ENCODE results near the gene ANKK1.

Gene ANKK1

DNA sequence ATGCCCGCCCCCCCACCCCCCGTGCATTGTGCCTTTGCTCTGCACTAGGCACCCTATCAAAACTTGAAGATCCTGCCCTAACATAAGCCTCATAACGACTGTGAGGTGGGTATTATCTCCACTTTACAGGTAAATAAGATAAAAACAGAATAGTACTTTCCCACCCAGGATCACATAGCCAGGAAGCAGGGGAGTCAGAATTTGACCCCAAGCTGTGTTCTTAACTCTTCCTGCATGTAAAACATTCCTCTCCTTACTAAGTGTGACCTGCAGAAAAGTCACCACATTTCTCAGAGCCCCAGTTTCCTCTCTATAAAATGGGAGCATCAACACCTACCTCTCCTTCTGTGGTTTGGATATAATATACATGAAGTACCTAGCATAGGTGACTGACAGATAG is 18.2 kb upstream of the ANKK1 start:
- DNase-seq (ENCODE audit: low read depth) = no peak
- TF ChIP-seq CTCF (IDR thresholded peaks at IDR 0.05; ENCODE audit: insufficient read depth, low read depth, low read length, missing control alignments) = no peak
- no peak overlapping the region for H3K4me3 ChIP-seq (ENCODE audit: low read length)

DNA sequence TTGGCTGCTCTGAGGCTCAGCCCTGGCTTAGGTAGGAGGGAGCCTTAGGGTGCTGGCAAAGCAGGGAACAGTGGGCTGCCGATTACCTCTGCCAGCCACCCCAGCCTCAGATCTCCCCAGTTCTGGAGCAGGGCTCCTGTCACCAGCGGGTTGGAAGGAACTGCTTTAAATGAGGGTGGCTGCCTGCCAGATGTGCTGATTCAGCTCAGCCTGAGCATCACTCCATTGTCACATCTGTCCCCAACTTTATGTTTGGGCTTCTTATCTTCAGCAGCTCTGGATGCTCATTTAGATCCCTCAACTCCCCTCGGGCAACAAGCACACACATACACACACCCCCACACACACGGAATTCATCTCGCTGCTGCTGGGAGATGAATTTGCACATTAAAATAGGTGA is 16.9 kb upstream of the ANKK1 start:
- no peak overlapping the region for H3K4me3 ChIP-seq (ENCODE audit: low read length)
- TF ChIP-seq CTCF (IDR thresholded peaks at IDR 0.05; ENCODE audit: insufficient read depth, low read depth, low read length, missing control alignments) = no peak
- no peak for DNase-seq (ENCODE audit: low read depth)

DNA sequence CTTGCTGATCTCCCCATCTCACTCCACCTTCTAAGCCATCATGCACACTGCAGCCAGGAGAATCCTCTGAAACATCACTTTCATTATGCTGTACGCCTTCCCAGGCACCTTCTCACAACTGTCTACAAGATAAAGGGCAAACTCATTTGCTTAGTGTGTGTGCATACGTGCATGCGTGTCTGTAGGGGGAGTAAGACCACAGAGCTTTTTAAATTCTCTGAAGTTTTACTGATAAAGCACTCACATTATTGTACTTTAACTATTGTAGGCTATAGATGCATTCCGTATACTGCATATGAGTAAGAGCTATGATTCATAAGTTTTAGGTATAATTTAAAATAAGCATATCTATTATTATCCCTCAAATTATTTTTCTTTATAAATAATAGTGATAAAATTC is 15.3 kb upstream of the ANKK1 start:
- TF ChIP-seq CTCF (IDR thresholded peaks at IDR 0.05; ENCODE audit: insufficient read depth, low read depth, low read length, missing control alignments) = no peak
- DNase-seq (ENCODE audit: low read depth) = no peak
- H3K4me3 ChIP-seq (ENCODE audit: low read length) = no peak overlapping the region

GRCh38 chr11:113373306-113373705 is 14.3 kb upstream of the ANKK1 start:
- no peak overlapping the region for H3K4me3 ChIP-seq (ENCODE audit: low read length)
- TF ChIP-seq CTCF (IDR thresholded peaks at IDR 0.05; ENCODE audit: insufficient read depth, low read depth, low read length, missing control alignments) = no peak
- peak; percentile 91 for DNase-seq (ENCODE audit: low read depth)

- no peak overlapping the region for H3K4me3 ChIP-seq (ENCODE audit: low read length)
- no peak for DNase-seq (ENCODE audit: low read depth)
- TF ChIP-seq CTCF (IDR thresholded peaks at IDR 0.05; ENCODE audit: insufficient read depth, low read depth, low read length, missing control alignments) = no peak
Observed at GRCh38 chr11:113373981-113374560, 13.5 kb upstream of the ANKK1 start.

- H3K4me3 ChIP-seq (ENCODE audit: low read length) = no peak overlapping the region
- no peak for DNase-seq (ENCODE audit: low read depth)
- no peak for TF ChIP-seq CTCF (IDR thresholded peaks at IDR 0.05; ENCODE audit: insufficient read depth, low read depth, low read length, missing control alignments)
Observed at GRCh38 chr11:113375402-113375801, 12.2 kb upstream of the ANKK1 start.

- no peak for DNase-seq (ENCODE audit: low read depth)
- no peak for TF ChIP-seq CTCF (IDR thresholded peaks at IDR 0.05; ENCODE audit: insufficient read depth, low read depth, low read length, missing control alignments)
- no peak overlapping the region for H3K4me3 ChIP-seq (ENCODE audit: low read length)
Observed at GRCh38 chr11:113376156-113376555, 11.4 kb upstream of the ANKK1 start.

Measured in epithelial cell of esophagus (primary cell).